T-helper 17 cell (primary cell): ENCODE results near the gene FERMT3. TPM values are rescaled to one million over a fixed set of nuclear protein-coding genes. Genes with fewer than 3 reads are reported as not detected.

Experiments used
- ATAC-seq: fragments of 150-1000 bp; cut with Tn5 transposase; 2 replicates; pipeline ENCODE4 v1.10.0; 2021; ENCODE audit warnings: mild to moderate bottlenecking, moderate library complexity
- DNase-seq, 3 donors: peaks; one replicate each; pipeline versions ENCODE4 v3.0.0 to v3.0.0-alpha.2; 2020 to 2021
- H3K9me3 ChIP-seq: one replicate; pipeline ENCODE4 v1.7.0; 2013; ENCODE audit warnings: low read length, mild to moderate bottlenecking; ENCODE audit not compliant: control insufficient read depth, poor library complexity, severe bottlenecking
- H3K27ac Mint-ChIP-seq: one replicate; pipeline ENCODE4 v1.8.0; 2022; ENCODE audit warnings: mild to moderate bottlenecking, moderate library complexity, mixed read lengths
- H3K27me3 Mint-ChIP-seq: one replicate; pipeline ENCODE4 v1.8.0; 2022; ENCODE audit warnings: mixed read lengths
- H3K36me3 Mint-ChIP-seq: one replicate; pipeline ENCODE4 v1.8.0; 2022; ENCODE audit warnings: low read depth, mixed read lengths
- H3K4me1 Mint-ChIP-seq: one replicate; pipeline ENCODE4 v1.8.0; 2022; ENCODE audit warnings: mild to moderate bottlenecking, mixed read lengths
- H3K4me3 Mint-ChIP-seq: one replicate; pipeline ENCODE4 v1.8.0; 2022; ENCODE audit warnings: mild to moderate bottlenecking, moderate library complexity, mixed read lengths
- total RNA-seq, 4 donors: library from RNA in 2 of 4; stranded (reverse) in 2 of 4; gene quantifications; one replicate each; pipeline ENCODE4 v1.2.3 and lab custom pipeline; 2022 to 2026

FERMT3 gene
- total RNA-seq, 2 donors from 2014 or later, result 151 to 182 TPM

- DNase-seq (no peak), ATAC-seq (no peak)
- Mint-ChIP-seq H3K27ac (peak overlapping the region; percentile 84), H3K4me3 (peak overlapping the region; percentile 94), H3K4me1 (peaks cover 21% of the 10 kb centered on the region), H3K27me3 (no peaks in the 10 kb centered on the region), H3K36me3 (no peaks in the 10 kb centered on the region)
- H3K9me3 ChIP-seq, result no peaks in the 10 kb centered on the region
These were observed 41.4 kb downstream of the FERMT3 start for GRCh38 chr11:64247729-64248531.

GRCh38 chr11:64248578-64248977, 42.1 kb downstream of the FERMT3 start:
- Mint-ChIP-seq H3K36me3 (no peaks in the 10 kb centered on the region), H3K4me3 (peak overlapping the region; percentile 94), H3K4me1 (peaks cover 20% of the 10 kb centered on the region), H3K27ac (no peak overlapping the region), H3K27me3 (no peaks in the 10 kb centered on the region)
- DNase-seq, result no peak
- H3K9me3 ChIP-seq, result no peaks in the 10 kb centered on the region
- no peak for ATAC-seq

- peaks cover 18% of the 10 kb centered on the region for H3K4me1 Mint-ChIP-seq
- H3K27me3 Mint-ChIP-seq, result no peaks in the 10 kb centered on the region
- no peaks in the 10 kb centered on the region for H3K9me3 ChIP-seq
- ATAC-seq (no peak), DNase-seq (no peak)
- no peak overlapping the region for H3K27ac Mint-ChIP-seq
- H3K4me3 Mint-ChIP-seq, result peak overlapping the region; percentile 39
- no peaks in the 10 kb centered on the region for H3K36me3 Mint-ChIP-seq
These were observed 42.5 kb downstream of the FERMT3 start for GRCh38 chr11:64249038-64249437.

- H3K4me3 Mint-ChIP-seq, result peak overlapping the region; percentile 43
- DNase-seq (no peak), ATAC-seq (no peak)
- H3K9me3 ChIP-seq, result no peaks in the 10 kb centered on the region
- H3K4me1 Mint-ChIP-seq, result peaks cover 18% of the 10 kb centered on the region
- no peaks in the 10 kb centered on the region for H3K36me3 Mint-ChIP-seq
- no peak overlapping the region for H3K27ac Mint-ChIP-seq
- no peaks in the 10 kb centered on the region for H3K27me3 Mint-ChIP-seq
These were observed 43.3 kb downstream of the FERMT3 start for GRCh38 chr11:64249563-64250414.

- H3K27me3 Mint-ChIP-seq, result no peaks in the 10 kb centered on the region
- peak overlapping the region; percentile 29 for H3K27ac Mint-ChIP-seq
- DNase-seq (no peak), ATAC-seq (no peak)
- no peaks in the 10 kb centered on the region for H3K9me3 ChIP-seq
- peak overlapping the region; percentile 84 for H3K4me3 Mint-ChIP-seq
- H3K4me1 Mint-ChIP-seq, result peaks cover 18% of the 10 kb centered on the region
- no peaks in the 10 kb centered on the region for H3K36me3 Mint-ChIP-seq
These were observed 44.0 kb downstream of the FERMT3 start for GRCh38 chr11:64250415-64251015.

GRCh38 chr11:64251016-64251752, 44.7 kb downstream of the FERMT3 start, which contains the start of gene PLCB3:
Gene PLCB3 (plus strand): TSS chr11:64251530. CDS start chr11:64251650, 120 bp downstream.
- DNase-seq (peak; percentile 65 to 69 (median 68)), ATAC-seq (peak; percentile 65)
- H3K9me3 ChIP-seq, result no peaks in the 10 kb centered on the region
- H3K4me3 Mint-ChIP-seq, result peak within 1 kb of the TSS; percentile 94
- H3K4me1 Mint-ChIP-seq, result peaks cover 13% of the 10 kb centered on the region
- no peaks in the 10 kb centered on the region for H3K27me3 Mint-ChIP-seq
- no peaks in the 10 kb centered on the region for H3K36me3 Mint-ChIP-seq
- H3K27ac Mint-ChIP-seq, result peak within 1 kb of the TSS; percentile 86

- Mint-ChIP-seq H3K27me3 (no peaks in the 10 kb centered on the region), H3K27ac (peak overlapping the region; percentile 86), H3K4me3 (peak overlapping the region; percentile 94), H3K4me1 (peaks cover 13% of the 10 kb centered on the region), H3K36me3 (no peaks in the 10 kb centered on the region)
- ATAC-seq (no peak), DNase-seq (no peak)
- no peaks in the 10 kb centered on the region for H3K9me3 ChIP-seq
These were observed 45.2 kb downstream of the FERMT3 start for GRCh38 chr11:64251753-64252002.

- H3K27ac Mint-ChIP-seq, result peak overlapping the region; percentile 86
- H3K9me3 ChIP-seq, result no peaks in the 10 kb centered on the region
- no peak for ATAC-seq
- H3K4me1 Mint-ChIP-seq, result peaks cover 13% of the 10 kb centered on the region
- no peak for DNase-seq
- H3K27me3 Mint-ChIP-seq, result no peaks in the 10 kb centered on the region
- no peaks in the 10 kb centered on the region for H3K36me3 Mint-ChIP-seq
- H3K4me3 Mint-ChIP-seq, result peak overlapping the region; percentile 94
These were observed 45.7 kb downstream of the FERMT3 start for GRCh38 chr11:64252003-64252872.

- peaks cover 13% of the 10 kb centered on the region for H3K4me1 Mint-ChIP-seq
- no peak for DNase-seq
- H3K27me3 Mint-ChIP-seq, result no peaks in the 10 kb centered on the region
- no peaks in the 10 kb centered on the region for H3K9me3 ChIP-seq
- no peaks in the 10 kb centered on the region for H3K36me3 Mint-ChIP-seq
- H3K4me3 Mint-ChIP-seq, result peak overlapping the region; percentile 94
- no peak overlapping the region for H3K27ac Mint-ChIP-seq
- no peak for ATAC-seq
These were observed 46.5 kb downstream of the FERMT3 start for GRCh38 chr11:64253043-64253442.

GRCh38 chr11:64253481-64253880, 47.0 kb downstream of the FERMT3 start:
- DNase-seq (no peak), ATAC-seq (no peak)
- no peaks in the 10 kb centered on the region for H3K36me3 Mint-ChIP-seq
- no peak overlapping the region for H3K27ac Mint-ChIP-seq
- no peaks in the 10 kb centered on the region for H3K9me3 ChIP-seq
- peak overlapping the region; percentile 25 for H3K4me3 Mint-ChIP-seq
- peaks cover 13% of the 10 kb centered on the region for H3K4me1 Mint-ChIP-seq
- no peaks in the 10 kb centered on the region for H3K27me3 Mint-ChIP-seq

GRCh38 chr11:64254326-64254725, 47.8 kb downstream of the FERMT3 start:
- Mint-ChIP-seq H3K36me3 (peaks cover 1% of the 10 kb centered on the region), H3K4me1 (peaks cover 14% of the 10 kb centered on the region), H3K27me3 (no peaks in the 10 kb centered on the region), H3K4me3 (no peak overlapping the region), H3K27ac (no peak overlapping the region)
- no peaks in the 10 kb centered on the region for H3K9me3 ChIP-seq
- no peak for ATAC-seq
- no peak for DNase-seq
